GM19351 (cell line): ENCODE results near the gene FKTN.

ENCODE experiments used
- ATAC-seq: cut with Tn5 transposase; IDR thresholded peaks from one replicate; pipeline ENCODE4 v1.9.1; 2021; ENCODE audit warnings: mild to moderate bottlenecking, moderate library complexity; ENCODE audit not compliant: unreplicated experiment

The FKTN gene

DNA sequence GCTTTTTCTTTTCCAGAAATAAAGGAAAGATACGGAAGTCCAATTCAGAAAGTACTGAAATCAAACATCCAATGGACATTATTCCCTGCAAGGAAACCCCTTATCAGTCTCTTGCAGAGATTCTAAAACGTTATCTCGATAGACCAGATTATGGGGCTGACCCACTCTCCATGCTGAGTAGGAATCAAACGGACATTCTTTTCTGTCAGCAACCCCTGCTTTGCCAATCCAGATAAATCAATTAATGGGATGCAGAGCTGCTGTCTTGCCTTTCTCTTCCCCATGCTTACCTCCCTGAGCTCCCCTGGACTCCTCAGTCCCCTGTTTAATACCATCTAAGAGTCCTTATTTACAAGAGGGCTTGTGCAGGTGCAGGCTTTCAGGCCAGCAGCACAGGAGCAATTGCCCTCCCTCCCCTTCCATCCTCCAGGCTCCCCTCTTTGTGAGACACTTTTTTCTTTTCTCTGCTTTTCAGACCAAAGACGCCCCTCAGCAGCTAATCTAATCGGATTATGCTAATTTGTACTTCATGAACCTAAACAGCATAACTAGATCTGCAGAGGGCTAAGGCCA is 118.5 kb downstream of the FKTN start:
- no peak for ATAC-seq

DNA sequence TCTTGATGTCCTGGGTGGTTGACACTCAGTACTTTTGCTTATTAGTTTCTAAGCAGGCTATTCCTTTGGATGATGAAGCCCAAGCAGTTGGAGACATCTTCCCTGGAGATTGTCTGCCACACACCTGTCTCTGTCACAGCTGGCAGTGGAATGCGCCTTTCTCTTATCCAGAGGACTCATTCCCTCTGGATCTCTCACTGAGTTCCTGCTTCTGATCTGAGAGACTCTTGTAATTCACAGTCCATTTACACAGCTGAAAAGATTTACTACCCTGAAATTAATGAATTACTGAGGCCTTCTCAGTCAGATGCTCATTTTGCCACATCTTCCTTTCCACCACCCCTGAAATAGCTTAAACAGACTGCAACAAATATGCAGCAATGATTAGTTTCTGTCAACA is 120.2 kb downstream of the FKTN start:
- no peak for ATAC-seq

DNA sequence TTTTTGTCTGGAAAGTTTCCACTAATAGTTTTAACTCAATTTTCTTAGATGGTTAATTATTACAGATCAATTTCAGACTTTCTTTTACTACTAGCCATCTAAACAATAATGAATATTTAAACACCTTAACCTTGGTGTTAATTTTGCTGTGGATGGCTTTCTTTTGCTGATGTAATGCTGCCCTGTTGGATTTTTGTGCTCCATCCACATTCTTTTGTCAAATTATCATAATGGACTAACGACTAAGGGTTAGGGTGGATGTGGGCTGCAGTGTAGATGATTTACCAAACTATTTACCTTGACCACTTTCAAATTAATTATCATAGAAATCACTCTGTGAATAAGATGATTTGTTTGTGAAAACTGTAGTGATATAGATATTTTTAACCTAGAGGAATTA is 120.8 kb downstream of the FKTN start:
- no peak for ATAC-seq

GRCh38 chr9:105679257-105680022 is 121.5 kb downstream of the FKTN start:
- ATAC-seq = no peak

- no peak for ATAC-seq
Observed at GRCh38 chr9:105681313-105681712, 123.4 kb downstream of the FKTN start.

- ATAC-seq = no peak
Observed at GRCh38 chr9:105681724-105682123, 123.8 kb downstream of the FKTN start.

- ATAC-seq = no peak
Observed at GRCh38 chr9:105683688-105684275, 125.9 kb downstream of the FKTN start.

- no peak for ATAC-seq
Observed at GRCh38 chr9:105686936-105687335, 129.0 kb downstream of the FKTN start.
